ENCODE data around the gene CDK15. TPM values are rescaled to one million over a fixed set of nuclear protein-coding genes. Genes with fewer than 3 reads are reported as not detected.

CDK15 gene
- total RNA-seq, 1 experiment from 2014 or later, result not detected

GRCh38 chr2:201852878-201853415, 46.6 kb downstream of the CDK15 start:
- ATAC-seq, result no peak
- TF ChIP-seq NFATC4 (CRISPR knock-in tag; IDR thresholded peaks at IDR 0.05) (no peak), GTF2I (CRISPR knock-in tag; conservative IDR thresholded peaks at IDR 0.05) (no peak), ZNF512 (CRISPR knock-in tag; IDR thresholded peaks at IDR 0.05; ENCODE audit: borderline replicate concordance) (no peak), NR3C1 (CRISPR knock-in tag; conservative IDR thresholded peaks at IDR 0.05; ENCODE audit: low read depth) (no peak), CREM (CRISPR knock-in tag; IDR thresholded peaks at IDR 0.05) (no peak), FOXJ3 (CRISPR knock-in tag; IDR thresholded peaks at IDR 0.05; ENCODE audit: borderline replicate concordance) (no peak), KAT7 (CRISPR knock-in tag; IDR thresholded peaks at IDR 0.05; ENCODE audit: borderline replicate concordance) (no peak), ATF1 (CRISPR knock-in tag; IDR thresholded peaks at IDR 0.05) (no peak), TCF7 (CRISPR knock-in tag; IDR thresholded peaks at IDR 0.05; ENCODE audit: low read depth) (no peak), SMAD3 (CRISPR knock-in tag; IDR thresholded peaks at IDR 0.05; ENCODE audit: borderline replicate concordance) (no peak), JAZF1 (CRISPR knock-in tag; IDR thresholded peaks at IDR 0.05) (no peak), ELF4 (CRISPR knock-in tag; IDR thresholded peaks at IDR 0.05; ENCODE audit: low read depth) (no peak), TEAD4 (CRISPR knock-in tag; IDR thresholded peaks at IDR 0.05) (no peak), CBFB (CRISPR knock-in tag; IDR thresholded peaks at IDR 0.05; ENCODE audit: low read depth) (no peak), ZNF317 (CRISPR knock-in tag; IDR thresholded peaks at IDR 0.05; ENCODE audit: borderline replicate concordance, low read depth) (no peak), SP1 (CRISPR knock-in tag; conservative IDR thresholded peaks at IDR 0.05) (no peak), MXD4 (CRISPR knock-in tag; IDR thresholded peaks at IDR 0.05; ENCODE audit: borderline replicate concordance) (no peak), ATF6 (CRISPR knock-in tag; IDR thresholded peaks at IDR 0.05) (no peak)

GRCh38 chr2:201854221-201854801, 48.0 kb downstream of the CDK15 start:
- Mint-ChIP-seq H3K4me3 (no peak overlapping the region), H3K4me1 (peaks cover 26% of the 10 kb centered on the region), H3K36me3 (no peaks in the 10 kb centered on the region), H3K27ac (no peak overlapping the region), H3K27me3 (ENCODE audit: low read depth) (peaks cover 7% of the 10 kb centered on the region), H3K9me3 (no peaks in the 10 kb centered on the region)
- ATAC-seq (no peak), DNase-seq (ENCODE audit: low spot score) (no peak)
- ChIA-PET POLR2A (interaction anchor here (0.7 kb wide), 1 partner anchor 210 kb away, joined by 3 read pairs; no protein-coding TSS in a partner anchor), CTCF (interaction anchor here (0.7 to 1.9 kb wide), 3 partner anchors 12 to 295 kb away, joined by 3 to 7 read pairs (median 4); no protein-coding TSS in a partner anchor)
- no peak for TF ChIP-seq ZNF121 (CRISPR knock-in tag; IDR thresholded peaks at IDR 0.05)
- no peak for TF ChIP-seq FOXP4 (CRISPR knock-in tag; IDR thresholded peaks at IDR 0.05)
- TF ChIP-seq ZNF281 (CRISPR knock-in tag; IDR thresholded peaks at IDR 0.05), result no peak
- TF ChIP-seq TEAD1 (CRISPR knock-in tag; IDR thresholded peaks at IDR 0.05), result no peak
- TF ChIP-seq MAX (CRISPR knock-in tag; IDR thresholded peaks at IDR 0.05), result no peak

More at GRCh38 chr2:201852878-201853415, 46.6 kb downstream of the CDK15 start:
- DNase-seq (ENCODE audit: low spot score), result no peak
- no peak overlapping the region for H3K4me3 Mint-ChIP-seq
- ChIA-PET POLR2A (no interaction called here), CTCF (no interaction called here)
- H3K27me3 Mint-ChIP-seq (ENCODE audit: low read depth), result peaks cover 7% of the 10 kb centered on the region; the same call in 1 of the 2 replicates
- H3K4me1 Mint-ChIP-seq, result peaks cover 14% of the 10 kb centered on the region
- no peak overlapping the region for H3K27ac Mint-ChIP-seq
- no peaks in the 10 kb centered on the region for H3K36me3 Mint-ChIP-seq
- H3K9me3 Mint-ChIP-seq, result no peaks in the 10 kb centered on the region

Measured in WTC11 (cell line).